HTR-8/SVneo (cell line): ENCODE results near the gene STX1B.
A peak's percentile ranks its signal among the peaks of the same experiment; 100 is the strongest.

Experiments used
- DNase-seq: peaks from one replicate; pipeline ENCODE4 v3.0.0; 2011; ENCODE audit warnings: low spot score, mixed read lengths; ENCODE audit not compliant: insufficient read length
- FAIRE-seq: peaks from 2 replicates; lab custom pipeline; 2011; peaks lifted over from hg19 to GRCh38; lab: Jason Lieb, UNC

STX1B gene

DNA sequence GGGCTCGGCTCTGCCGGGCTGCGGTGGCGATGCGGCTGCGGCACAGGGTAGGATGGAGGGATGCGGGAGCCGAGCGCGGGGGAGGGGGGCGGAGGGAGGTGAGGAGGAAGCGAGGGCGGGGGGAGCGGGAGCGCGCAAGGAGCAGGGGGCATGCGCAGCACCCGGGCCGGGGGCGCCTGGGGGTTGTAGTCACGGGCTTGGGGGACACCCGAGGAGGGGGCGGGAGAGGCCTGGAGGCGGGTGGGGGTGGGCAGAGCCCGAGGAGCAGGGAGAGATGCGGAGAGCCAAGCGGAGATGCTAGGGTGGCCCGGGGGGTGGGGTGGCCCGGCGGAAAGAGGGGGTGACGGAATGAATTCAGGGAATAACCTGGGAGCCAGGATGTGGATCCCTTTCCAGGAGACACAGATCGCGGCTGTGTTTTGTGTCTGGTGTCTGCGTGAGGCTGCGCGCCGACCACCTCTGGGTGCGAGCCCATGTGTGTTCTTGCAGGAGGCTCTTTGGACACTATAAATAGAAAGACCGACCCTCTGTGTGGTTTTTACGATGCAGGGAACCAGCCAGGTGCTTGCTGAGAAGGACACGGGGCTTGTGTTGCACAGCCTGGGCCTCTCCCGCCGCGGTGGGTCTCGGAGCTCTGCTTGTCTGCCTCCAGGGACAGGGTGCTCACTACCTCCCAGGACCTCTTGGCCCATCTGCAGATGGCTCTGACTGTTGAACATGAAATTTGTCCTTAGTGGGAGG is at the start of gene STX1B:
TSS of gene STX1B (minus strand) at position 54 of the 741 bp plus-strand sequence. CDS start 242 bp downstream, outside the sequence.
- DNase-seq = peak; percentile 72

DNA sequence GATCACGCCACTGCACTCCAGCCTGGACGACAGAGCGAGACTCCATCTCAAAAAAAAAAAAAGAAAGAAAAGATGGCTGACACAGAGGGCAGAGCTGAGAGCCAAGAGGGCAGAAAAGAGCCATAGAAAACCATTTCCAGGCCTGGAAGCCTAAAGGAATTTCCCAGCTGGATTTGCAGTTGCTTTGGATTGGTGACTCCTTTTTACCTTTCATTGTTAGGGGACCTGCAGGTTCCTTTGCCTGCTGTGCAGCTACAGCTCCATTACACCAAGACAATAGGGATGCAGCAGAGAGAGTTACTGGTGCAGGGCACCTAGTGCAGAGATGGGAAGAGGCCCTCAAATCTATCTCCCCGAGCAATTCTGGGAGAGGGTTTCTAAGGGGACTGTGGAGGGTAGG is 45.2 kb upstream of the STX1B start:
- FAIRE-seq = no peak

More for the DNA sequence above, at the start of gene STX1B:
- FAIRE-seq = peak; percentile 78

DNA sequence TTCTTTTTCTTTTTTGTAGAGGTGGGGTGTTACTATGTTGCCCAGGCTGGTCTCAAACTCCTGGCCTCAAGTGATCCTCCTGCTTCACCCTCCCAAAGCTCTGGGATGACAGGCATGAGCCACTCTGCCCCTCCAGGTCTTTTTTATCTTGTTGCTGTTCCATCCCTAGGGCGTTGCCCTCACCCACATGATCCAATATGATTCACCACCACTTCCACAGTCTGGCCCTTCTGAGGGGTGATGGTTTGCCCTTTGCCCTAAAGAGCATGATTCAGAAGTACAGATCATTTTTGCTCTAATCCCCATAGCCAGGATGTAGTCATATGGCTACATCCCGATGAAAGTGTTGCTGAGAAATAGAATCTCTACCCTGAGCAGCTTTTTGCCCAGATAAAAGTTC is 41.7 kb upstream of the STX1B start:
- peak; percentile 91 for DNase-seq

More for the DNA sequence above, 45.2 kb upstream of the STX1B start:
- DNase-seq = no peak

DNA sequence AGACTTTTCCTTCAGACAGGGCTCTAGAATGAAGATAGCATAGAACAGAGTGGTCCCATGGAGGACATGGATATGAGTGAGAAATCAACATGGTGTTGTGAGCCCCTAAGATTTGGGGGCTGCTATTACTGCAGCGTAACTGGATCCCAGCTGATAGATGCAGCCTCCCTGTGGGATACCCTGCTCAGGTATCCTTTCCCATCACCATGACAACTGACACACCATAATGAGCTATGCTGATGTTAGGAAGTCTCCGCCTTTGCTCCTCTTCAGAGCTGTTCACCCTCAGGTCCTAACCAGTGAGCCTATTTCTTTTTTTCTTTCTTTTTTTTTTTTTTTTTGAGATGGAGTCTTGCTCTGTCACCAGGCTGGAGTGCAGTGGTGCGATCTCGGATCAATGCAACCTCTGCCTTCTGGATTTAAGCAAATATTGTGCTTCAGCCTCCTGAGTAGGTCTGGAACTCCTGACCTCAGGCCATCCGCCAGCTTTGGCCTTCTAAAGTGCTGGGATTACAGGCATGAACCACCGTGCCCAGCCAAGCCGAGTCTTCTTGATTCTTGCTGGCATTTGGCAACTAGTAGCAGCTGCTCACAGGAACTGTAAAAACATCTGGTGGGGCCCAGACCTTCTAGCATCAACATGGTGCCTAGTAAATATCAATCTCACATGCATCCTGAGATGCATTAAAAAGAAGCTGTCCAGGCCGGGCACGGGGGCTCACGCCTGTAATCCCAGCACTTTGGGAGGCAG is 40.0 kb upstream of the STX1B start:
- DNase-seq (no peak), FAIRE-seq (no peak)

More for the DNA sequence above, 41.7 kb upstream of the STX1B start:
- FAIRE-seq = peak; percentile 97

DNA sequence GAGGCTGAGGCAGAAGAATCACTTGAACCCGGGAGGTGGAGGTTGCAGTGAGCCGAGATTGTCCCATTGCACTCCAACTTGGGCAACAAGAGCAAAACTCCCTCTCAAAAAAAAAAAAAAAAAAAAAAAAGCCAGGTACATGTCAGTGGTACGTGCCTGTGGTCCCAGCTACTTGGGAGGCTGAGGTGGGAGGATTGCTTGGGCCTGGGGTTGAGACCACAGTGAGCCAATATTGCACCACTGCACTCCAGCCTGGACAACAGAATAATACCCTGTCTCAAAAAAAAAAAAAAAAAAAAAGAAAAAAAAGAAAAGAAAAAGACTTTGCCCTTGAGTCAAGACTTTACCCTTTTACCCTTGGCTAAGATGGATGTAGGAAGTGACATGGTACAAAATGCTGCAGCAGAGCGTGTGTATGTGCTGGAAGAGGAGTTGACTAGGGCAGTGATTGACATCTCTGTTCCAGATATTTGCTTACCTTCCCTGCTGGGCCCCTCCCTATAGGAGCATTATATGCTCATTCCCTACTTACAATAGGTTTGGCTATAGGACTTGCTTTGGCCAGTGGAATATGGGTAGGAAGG is 33.6 kb upstream of the STX1B start:
- DNase-seq = no peak
- FAIRE-seq = no peak

DNA sequence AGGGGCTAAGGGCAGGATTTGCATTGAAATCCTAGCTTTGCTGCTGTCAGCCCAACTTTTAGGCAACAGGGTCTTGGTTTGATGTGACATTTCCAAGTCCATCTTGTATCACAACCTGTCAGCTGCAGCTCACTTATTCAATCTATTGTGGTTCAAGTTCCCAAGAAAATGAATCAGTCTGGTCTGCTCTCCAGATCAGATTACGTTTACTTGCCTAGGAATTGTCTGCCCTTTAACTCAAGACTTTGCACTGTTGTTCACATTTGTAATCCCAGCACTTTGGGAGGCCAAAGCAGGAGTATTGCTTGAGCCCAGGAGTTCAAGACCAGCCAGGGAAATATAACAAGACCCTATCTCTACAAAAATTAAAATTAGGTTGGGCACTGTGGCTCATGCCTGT is 32.9 kb upstream of the STX1B start:
- FAIRE-seq = no peak
- DNase-seq = no peak

DNA sequence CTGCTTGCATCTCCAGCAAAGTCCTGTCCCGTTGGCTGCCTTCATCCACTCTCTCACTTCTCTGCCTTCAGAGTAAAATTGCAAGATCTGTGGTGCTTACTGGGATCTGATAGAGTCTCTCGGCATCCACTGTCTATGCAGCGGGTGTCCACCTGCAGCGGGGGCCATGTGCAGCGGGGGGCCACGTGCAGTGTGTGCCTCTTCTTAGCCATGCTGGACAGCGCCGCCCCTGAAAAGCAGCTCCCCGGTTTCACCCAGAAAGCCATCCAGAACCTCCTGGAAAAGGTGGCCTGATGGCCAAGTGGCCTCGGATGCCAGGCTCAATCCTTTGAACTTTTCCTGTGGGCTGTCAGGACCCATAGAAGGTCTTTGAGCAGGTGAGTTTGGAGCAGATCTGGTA is 32.4 kb upstream of the STX1B start:
- DNase-seq (no peak), FAIRE-seq (no peak)

DNA sequence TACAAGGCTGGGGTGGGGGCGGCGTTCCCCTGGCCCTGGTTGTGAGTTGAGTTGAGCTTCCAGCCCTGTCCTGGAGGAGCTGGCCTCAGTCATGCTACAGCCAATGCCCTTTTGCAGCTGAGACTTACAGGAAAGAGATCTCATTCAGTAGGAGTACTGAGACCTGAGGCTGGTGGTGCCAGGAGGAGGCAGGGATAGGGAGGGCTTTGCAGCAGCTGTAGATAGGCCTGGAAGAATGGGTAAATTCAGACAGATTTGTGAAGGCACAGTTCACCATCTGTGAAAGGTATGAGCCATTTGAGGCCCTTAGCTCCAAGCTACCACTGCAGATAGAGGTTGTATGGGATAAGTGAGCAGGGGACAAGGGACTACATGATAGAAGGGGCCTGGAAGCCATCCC is 28.6 kb upstream of the STX1B start:
- FAIRE-seq = no peak
- DNase-seq = no peak

DNA sequence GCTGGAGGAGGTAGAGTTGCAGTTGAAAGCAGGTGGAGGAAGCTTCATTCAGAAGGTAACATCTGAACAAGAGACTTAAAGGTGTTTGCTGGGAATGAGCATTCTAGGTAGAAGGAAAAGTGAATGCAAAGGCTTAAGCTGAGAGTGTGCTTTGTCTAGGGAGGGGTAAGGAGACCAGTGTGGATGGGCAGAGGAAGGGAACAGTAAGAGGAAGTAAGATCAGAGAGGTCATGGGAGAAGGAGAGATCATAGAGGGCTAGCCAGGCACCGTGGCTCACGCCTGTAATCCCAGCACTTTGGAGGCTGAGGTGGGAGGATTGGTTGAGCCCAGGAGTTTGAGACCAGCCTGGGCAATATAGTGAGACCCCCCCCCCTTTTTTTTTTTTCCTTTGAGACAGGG is 26.3 kb upstream of the STX1B start:
- DNase-seq (no peak), FAIRE-seq (no peak)

DNA sequence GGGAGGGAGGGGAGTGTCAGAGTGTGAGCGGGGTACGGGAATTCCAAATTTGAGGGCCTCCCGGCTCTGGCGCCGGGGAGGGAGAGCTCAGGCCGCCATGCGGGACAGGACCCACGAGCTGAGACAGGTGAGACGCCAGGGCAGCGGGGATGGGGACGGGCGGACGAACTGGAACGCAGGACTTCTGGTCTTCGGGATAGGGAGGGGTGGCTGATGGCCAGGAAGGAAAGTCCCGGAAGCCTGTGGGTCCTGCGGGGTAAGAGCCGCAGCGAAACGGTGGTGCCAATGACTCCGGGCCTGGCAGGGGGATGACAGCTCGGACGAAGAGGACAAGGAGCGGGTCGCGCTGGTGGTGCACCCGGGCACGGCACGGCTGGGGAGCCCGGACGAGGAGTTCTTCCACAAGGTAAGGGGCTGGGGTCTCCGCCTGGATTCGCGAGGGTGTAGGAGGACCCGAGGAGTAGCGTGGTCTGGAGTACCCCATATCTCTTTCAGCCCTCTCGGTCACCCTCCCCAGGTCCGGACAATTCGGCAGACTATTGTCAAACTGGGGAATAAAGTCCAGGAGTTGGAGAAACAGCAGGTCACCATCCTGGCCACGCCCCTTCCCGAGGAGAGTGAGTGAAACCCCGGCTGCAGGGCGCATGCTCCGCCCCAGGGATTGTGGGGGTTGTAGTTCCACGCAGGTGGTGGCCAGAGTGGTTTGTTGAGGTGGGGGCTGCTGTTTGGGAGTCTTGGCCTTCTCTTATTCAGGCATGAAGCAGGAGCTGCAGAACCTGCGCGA is 23.5 kb upstream of the STX1B start:
- FAIRE-seq = no peak
- peak; percentile 99 for DNase-seq

DNA sequence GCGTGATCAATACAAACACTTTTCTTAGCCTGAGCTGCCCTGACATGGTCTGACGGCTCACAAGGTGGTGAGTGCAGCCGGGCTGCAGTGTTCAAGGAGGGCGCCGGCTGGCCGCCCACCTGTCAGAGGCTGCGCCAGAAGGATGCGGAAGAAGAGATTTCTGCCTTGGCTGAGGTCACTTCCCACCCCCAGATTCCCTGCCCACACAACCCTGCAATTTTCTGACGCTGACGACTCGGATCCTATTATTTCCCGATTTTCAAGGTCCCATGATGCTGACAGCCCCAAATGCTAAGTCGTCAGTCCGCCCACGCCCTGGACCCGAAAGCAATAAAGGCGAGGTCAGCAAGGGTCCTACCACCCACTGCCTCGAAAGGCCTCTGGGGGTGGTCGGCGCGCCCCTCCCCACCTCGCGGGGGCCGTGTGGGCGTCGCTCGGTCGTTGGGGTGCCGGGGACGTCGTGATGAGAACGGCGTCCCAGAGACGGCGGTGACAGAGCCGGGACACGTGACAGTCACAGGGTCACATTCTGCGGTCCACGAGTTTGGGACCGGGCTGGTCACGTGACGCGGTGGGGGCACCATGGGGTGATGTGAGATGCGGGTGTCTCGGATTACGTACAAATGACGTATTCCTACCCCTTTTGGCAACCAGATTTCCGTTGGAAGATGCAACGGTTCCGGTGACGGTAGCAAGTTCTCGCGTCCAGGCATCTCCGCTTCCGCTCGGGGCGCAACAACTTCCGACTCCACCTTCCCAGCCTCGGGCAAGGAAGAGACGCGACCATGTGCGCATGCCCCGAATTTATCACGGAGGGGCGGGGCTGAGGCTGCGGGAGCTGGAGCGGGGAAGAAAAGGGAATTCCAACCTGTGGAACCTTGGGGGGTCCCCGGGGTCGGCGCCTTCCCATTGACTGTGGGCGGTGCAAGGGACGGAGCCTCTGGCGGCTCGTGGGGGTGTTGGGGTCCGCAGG is 22.6 kb upstream of the STX1B start, which contains the start of gene STX4:
TSS of gene STX4 (plus strand) at position 823 of the 973 bp plus-strand sequence. CDS start 248 bp downstream, outside the sequence.
- DNase-seq (peak; percentile 98), FAIRE-seq (peak; percentile 98)

DNA sequence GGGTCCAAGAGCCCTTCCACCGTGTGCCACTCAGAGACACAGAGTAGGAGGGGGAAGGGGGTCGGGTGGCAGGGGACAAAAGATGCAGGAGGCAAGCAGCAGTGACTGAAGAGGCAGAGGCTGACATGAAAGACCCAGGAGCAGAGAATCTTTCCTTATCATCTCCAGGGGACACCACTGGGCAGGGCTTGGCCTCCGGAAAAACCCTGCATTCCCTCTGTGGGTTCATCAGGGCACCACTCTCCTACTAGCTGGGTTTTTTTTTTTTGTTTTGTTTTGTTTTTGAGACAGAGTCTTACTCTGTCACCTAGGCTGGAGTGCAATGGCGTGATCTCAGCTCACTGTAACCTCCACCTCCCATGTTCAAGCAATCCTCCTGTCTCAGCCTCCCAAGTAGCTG is 20.8 kb upstream of the STX1B start:
- FAIRE-seq (no peak), DNase-seq (no peak)

DNA sequence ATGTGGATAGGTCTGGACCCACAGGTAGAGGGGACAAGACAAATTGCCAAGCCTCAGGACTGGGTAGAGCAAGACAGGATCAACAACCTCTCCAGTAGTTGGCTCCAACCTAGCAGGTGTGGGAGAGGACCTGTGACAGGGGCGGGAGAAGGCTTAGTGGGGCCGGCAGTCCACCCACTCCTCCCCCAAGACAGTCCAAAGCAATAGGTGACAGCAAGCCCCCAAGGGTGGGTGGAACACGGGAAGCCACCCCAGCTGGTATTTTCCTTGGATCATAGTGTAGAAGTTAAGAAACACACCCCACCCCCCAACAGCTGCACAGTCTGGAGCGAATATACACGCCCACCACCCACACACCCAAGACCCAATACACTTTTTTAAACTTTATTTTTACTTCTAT is 18.8 kb upstream of the STX1B start:
- no peak for FAIRE-seq
- DNase-seq = no peak

DNA sequence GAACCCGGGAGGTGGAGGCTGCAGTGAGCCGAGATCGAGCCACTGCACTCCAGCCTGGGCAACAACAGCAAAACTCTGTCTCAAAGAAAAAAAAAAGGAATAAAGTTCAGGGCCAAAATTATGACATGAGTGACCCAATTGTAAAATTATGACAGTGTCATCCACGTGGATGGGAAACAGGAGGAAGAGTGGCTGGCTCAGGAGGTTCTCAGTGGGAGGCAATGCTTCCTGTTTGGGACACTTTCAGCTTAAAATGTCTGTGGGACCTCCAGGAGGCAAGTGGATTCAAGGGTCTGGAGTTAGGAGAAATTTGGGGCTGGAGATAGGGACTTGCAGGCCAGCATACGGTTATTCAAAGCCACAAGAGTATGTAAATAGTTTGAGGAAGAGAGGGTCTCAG is 14.9 kb upstream of the STX1B start:
- DNase-seq (no peak), FAIRE-seq (no peak)

DNA sequence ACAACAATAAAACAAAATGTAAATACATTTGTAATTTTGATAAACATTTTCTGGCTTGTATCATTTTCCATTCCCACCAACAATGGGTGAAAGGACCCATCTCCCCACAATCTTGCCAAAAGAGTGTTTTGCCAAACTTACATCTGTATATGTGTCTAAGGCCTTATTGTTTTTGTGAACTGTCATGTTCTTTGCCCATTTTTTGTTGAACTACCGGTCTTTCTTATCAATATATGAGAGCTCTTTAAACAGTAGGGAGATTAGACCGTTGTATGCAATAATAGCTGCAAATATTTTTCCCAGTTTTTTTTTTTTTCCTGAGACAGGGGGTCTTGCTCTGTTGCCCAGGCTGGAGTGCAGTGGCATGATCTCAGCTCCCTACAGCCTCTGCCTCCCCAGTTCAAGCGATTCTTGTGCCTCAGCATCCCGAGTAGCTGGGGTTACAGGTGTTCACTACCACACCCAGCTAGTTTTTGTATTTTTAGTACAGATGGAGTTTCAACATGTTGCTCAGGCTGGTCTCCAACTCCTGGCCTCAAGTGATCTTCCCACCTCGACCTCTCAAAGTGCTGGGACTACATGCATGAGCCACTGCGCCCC is 13.3 kb upstream of the STX1B start:
- FAIRE-seq = no peak

DNA sequence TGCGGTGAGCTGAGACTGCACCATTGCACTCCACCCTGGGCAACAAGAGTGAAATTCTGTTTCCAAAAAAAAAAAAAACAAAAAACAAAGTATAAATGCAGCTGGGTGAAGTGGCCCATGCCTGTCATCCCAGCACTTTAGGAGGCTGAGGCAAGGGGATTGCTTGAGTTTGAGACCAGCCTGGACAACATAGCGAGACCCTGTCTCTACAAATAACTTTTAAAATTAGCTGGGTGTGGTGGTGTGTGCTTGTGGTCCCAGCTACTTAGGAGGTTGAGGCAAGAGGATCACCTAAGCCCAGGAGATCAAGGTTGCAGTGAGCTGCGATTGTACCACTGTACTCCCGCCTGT is 12.8 kb upstream of the STX1B start:
- FAIRE-seq = no peak

More for the DNA sequence above, 13.3 kb upstream of the STX1B start:
- no peak for DNase-seq

DNA sequence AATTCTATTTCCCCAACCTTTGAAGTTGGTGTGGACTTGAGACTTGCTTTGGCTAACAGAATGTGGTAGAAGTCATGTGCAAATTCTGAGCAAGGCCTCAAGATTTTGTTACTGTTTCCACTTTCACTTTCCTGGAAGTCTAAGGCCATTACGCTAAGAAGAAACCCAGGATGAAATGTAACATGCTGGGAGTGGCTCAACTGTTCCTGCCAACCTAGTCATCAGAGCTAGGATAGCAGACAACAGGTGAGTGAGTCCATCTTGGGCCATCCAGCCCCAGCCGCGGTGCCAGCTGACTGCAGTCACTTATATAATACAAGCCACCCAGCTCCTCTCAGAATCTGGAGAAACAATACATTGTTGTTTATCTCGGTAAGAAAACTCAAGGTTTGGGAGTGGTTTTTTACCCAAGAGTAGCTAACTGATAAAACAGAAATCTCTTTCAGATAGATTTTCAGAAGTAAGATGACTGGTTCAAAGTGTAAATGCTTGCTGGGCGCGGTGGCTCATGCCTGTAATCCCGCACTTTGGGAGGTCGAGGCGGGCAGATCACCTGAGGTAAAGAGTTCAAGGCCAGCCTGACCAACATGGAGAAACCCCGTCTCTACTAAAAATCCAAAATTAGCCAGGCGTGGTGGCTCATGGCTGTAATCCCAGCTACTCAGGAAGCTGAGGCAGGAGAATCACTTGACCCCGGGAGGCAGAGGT is 12.3 kb upstream of the STX1B start:
- FAIRE-seq = no peak
- DNase-seq = no peak

More for the DNA sequence above, 12.8 kb upstream of the STX1B start:
- DNase-seq = no peak

DNA sequence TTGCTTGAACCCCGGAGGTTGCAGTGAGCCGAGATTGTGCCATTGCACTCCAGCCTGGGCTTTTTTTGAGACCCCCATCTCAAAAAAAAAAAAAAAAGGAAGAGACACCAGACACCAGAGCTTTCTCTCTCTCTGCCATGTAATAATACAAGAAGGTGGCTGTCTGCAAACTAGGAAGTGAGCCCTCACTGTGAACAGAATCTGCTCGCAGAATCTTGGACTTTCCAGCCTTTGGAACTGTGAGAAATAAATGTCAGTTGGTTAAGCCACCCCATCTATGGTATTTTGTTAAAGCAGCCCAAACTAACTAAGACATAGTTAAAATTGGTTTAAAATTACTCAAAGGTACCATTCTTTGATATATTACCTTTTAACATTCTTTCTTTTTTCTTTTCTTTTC is 10.1 kb upstream of the STX1B start:
- no peak for DNase-seq
- no peak for FAIRE-seq
